HCT116 (cell line): ENCODE results near the gene AOAH. TPM values are rescaled to one million over a fixed set of nuclear protein-coding genes. Genes with fewer than 3 reads are reported as not detected.

Experiments
- ATAC-seq: fragments of 200-7000 bp; cut with Tn5 transposase; 2 replicates; pipeline ENCODE4 v1.9.1; 2020; ENCODE audit warnings: mild to moderate bottlenecking, moderate library complexity
- BruUV-seq: library from RNA; stranded (reverse); fragments of 400-500 nt; replicated peaks from 2 replicates; lab custom pipeline; 2021; lab: Mats Ljungman, UMichigan
- CTCF ChIA-PET: fragments of 300-600 bp; sonication (Branson Sonifier 250); formaldehyde crosslinking; loops from one replicate; lab custom pipeline; 2021; ENCODE audit warnings: antibody characterized with exemption; lab: Charles Lee
- POLR2A ChIA-PET: fragments of 300-600, 350-600 bp; sonication (Branson Sonifier 250); formaldehyde crosslinking; loops from one replicate; lab custom pipeline; 2021; ENCODE audit warnings: antibody characterized with exemption; lab: Charles Lee
- RAD21 ChIA-PET, 2 experiments: fragments of 300-600 bp; sonication (Branson Sonifier 250); formaldehyde crosslinking; loops; one replicate each; lab custom pipeline; 2023; ENCODE audit warnings: low total read pairs in 2 of 2; ENCODE audit not compliant: uncharacterized antibody in 2 of 2, unreplicated experiment in 2 of 2, low non-redundant PET in 1 of 2; lab: Charles Lee
- DNase-seq: peaks from one replicate; pipeline ENCODE4 v3.0.0-alpha.2; 2010; ENCODE audit warnings: low read depth, low spot score
- H2AFZ ChIP-seq: fragments of 200-600 bp; shearing (Covaris generic), sonication (generic); 2 replicates; pipeline ENCODE4 v1.6.1; 2017; ENCODE audit warnings: low read depth, mixed run types, mixed read lengths, antibody characterized with exemption, low read length; ENCODE audit not compliant: poor library complexity, severe bottlenecking
- H3K27ac ChIP-seq: 2 replicates; pipeline ENCODE4 v1.5.1; 2012; ENCODE audit warnings: low read depth, low read length
- H3K27me3 ChIP-seq: fragments of 200-600 bp; sonication (generic); 2 replicates; pipeline ENCODE4 v1.6.1; 2016; ENCODE audit warnings: mixed run types, low read length, mixed read lengths; ENCODE audit not compliant: insufficient read depth
- H3K36me3 ChIP-seq, 2 experiments: fragments of 200-500 bp in 1 of 2; fragments of 200-600 bp in 1 of 2; sonication (Bioruptor generic) in 1 of 2; sonication (generic) in 1 of 2; 2 replicates each; pipeline versions ENCODE4 v1.5.1 to v1.6.1; 2014 to 2016; ENCODE audit warnings: low read length in 2 of 2, inconsistent platforms in 1 of 2, mixed read lengths in 1 of 2, mixed run types in 1 of 2; ENCODE audit not compliant: insufficient read depth in 2 of 2, control insufficient read depth in 1 of 2
- H3K4me1 ChIP-seq, 2 experiments: fragments of 200-600 bp in 1 of 2; sonication (generic) in 1 of 2; 2 replicates each; pipeline versions ENCODE4 v1.5.1 to v1.6.1; 2012 to 2017; ENCODE audit warnings: low read length in 2 of 2, inconsistent platforms in 1 of 2, mild to moderate bottlenecking in 1 of 2, mixed read lengths in 1 of 2, mixed run types in 1 of 2, moderate library complexity in 1 of 2; ENCODE audit not compliant: insufficient read depth in 2 of 2, control insufficient read depth in 1 of 2
- H3K4me2 ChIP-seq: fragments of 200-600 bp; sonication (generic); 2 replicates; pipeline ENCODE4 v1.6.1; 2017; ENCODE audit warnings: mixed run types, low read length, mixed read lengths
- H3K4me3 ChIP-seq, 2 experiments: fragments of 200-600 bp in 1 of 2; sonication (generic) in 1 of 2; replicated peaks in 1 of 2; 2 replicates each; pipeline ENCODE4 v1.5.1; 2011 to 2016; ENCODE audit warnings: low read length in 2 of 2, control low read depth in 1 of 2, low read depth in 1 of 2, mild to moderate bottlenecking in 1 of 2, mixed read lengths in 1 of 2, mixed run types in 1 of 2
- H3K79me2 ChIP-seq: fragments of 200-600 bp; sonication (generic); 2 replicates; pipeline ENCODE4 v1.6.1; 2017; ENCODE audit warnings: mild to moderate bottlenecking, mixed run types, low read length, moderate library complexity, mixed read lengths; ENCODE audit not compliant: insufficient read depth
- H3K9ac ChIP-seq: fragments of 200-600 bp; sonication (generic); 2 replicates; pipeline ENCODE4 v1.6.1; 2016; ENCODE audit warnings: low read length, mixed read lengths
- H3K9me2 ChIP-seq: fragments of 200-600 bp; sonication (generic), shearing (Covaris generic); 2 replicates; pipeline ENCODE4 v1.6.1; 2017; ENCODE audit warnings: mixed run types, mild to moderate bottlenecking, moderate library complexity; ENCODE audit not compliant: insufficient read depth
- H3K9me3 ChIP-seq, 2 experiments: fragments of 200-500 bp in 1 of 2; fragments of 200-600 bp in 1 of 2; sonication (Bioruptor generic) in 1 of 2; sonication (generic) in 1 of 2; 2 replicates each; pipeline ENCODE4 v1.6.1; 2014 to 2017; ENCODE audit warnings: low read length in 2 of 2, mixed read lengths in 2 of 2, inconsistent platforms in 1 of 2, low read depth in 1 of 2, mild to moderate bottlenecking in 1 of 2, mixed run types in 1 of 2, moderate library complexity in 1 of 2; ENCODE audit not compliant: control insufficient read depth in 1 of 2, insufficient read depth in 1 of 2
- H4K20me1 ChIP-seq: fragments of 200-600 bp; sonication (generic), shearing (Covaris generic); 2 replicates; pipeline ENCODE4 v1.6.1; 2017; ENCODE audit warnings: mixed run types, mild to moderate bottlenecking, moderate library complexity; ENCODE audit not compliant: insufficient read depth
- CBX3 ChIP-seq: IDR thresholded peaks from 2 replicates; pipeline ENCODE4 v1.6.1; 2012; ENCODE audit warnings: low read depth
- CEBPB ChIP-seq: IDR thresholded peaks from 2 replicates; pipeline ENCODE4 v1.6.1; 2012; ENCODE audit warnings: low read depth
- EGR1 ChIP-seq: IDR thresholded peaks from 2 replicates; pipeline ENCODE4 v1.6.1; 2012; ENCODE audit warnings: low read depth
- ELF1 ChIP-seq: IDR thresholded peaks from 2 replicates; pipeline ENCODE4 v1.6.1; 2012; ENCODE audit warnings: low read depth, borderline replicate concordance
- EZH2 ChIP-seq: fragments of 200-600 bp; sonication (generic); IDR thresholded peaks from 2 replicates; pipeline ENCODE4 v1.6.1; 2017; ENCODE audit warnings: antibody characterized with exemption, mixed run types
- EZH2phosphoT487 ChIP-seq: fragments of 200-600 bp; IDR thresholded peaks from 2 replicates; pipeline ENCODE4 v1.6.1; 2018; ENCODE audit warnings: antibody characterized with exemption, borderline replicate concordance
- FOSL1 ChIP-seq: IDR thresholded peaks from 2 replicates; pipeline ENCODE4 v1.6.1; 2012; ENCODE audit warnings: low read depth
- JUND ChIP-seq: IDR thresholded peaks from 2 replicates; pipeline ENCODE4 v1.6.1; 2012
- POLR2AphosphoS5 ChIP-seq: IDR thresholded peaks from 2 replicates; pipeline ENCODE4 v1.6.1; 2011; ENCODE audit warnings: mild to moderate bottlenecking, low read depth, low read length, moderate library complexity
- RAD21 ChIP-seq: IDR thresholded peaks from 2 replicates; pipeline ENCODE4 v1.6.1; 2012; ENCODE audit warnings: low read depth, mild to moderate bottlenecking
- SRF ChIP-seq: IDR thresholded peaks from 2 replicates; pipeline ENCODE4 v1.6.1; 2012; ENCODE audit warnings: low read depth
- TCF7L2 ChIP-seq: IDR thresholded peaks from 2 replicates; pipeline ENCODE4 v1.7.0; 2011; ENCODE audit warnings: borderline replicate concordance, inconsistent platforms; ENCODE audit not compliant: insufficient read depth, insufficient read length; ENCODE audit errors: extremely low read depth
- ZBTB33 ChIP-seq: IDR thresholded peaks from 2 replicates; pipeline ENCODE4 v1.6.1; 2011; ENCODE audit warnings: mild to moderate bottlenecking, low read length, moderate library complexity; ENCODE audit not compliant: insufficient replicate concordance; ENCODE audit errors: extremely low read depth
- intact Hi-C: fragments of 100-400 bp; cut with micrococcal nuclease; formaldehyde crosslinking; loops from 2 replicates; pipeline ENCODE4 v1.10.0; 2022
- total RNA-seq: library from RNA; stranded (reverse); gene quantifications from one replicate; pipeline ENCODE4 v1.2.1, GENCODE V29; 2021; ENCODE audit not compliant: unreplicated experiment
- TF ChIP-seq, protein P1 (sequence below): IDR thresholded peaks from 2 replicates; pipeline ENCODE4 v1.6.1; 2012

Gene AOAH
- total RNA-seq, 1 experiment from 2014 or later: 1.1 TPM

GRCh38 chr7:36730046-36730445, 5.8 kb upstream of the AOAH start:
- ATAC-seq (no peak), DNase-seq (no peak)
- H4K20me1 ChIP-seq: no peaks in the 10 kb centered on the region
- H3K27ac ChIP-seq: no peak overlapping the region
- no peak overlapping the region for H3K4me3 ChIP-seq
- H3K27me3 ChIP-seq: no peaks in the 10 kb centered on the region
- H3K9ac ChIP-seq: no peak overlapping the region
- H3K36me3 ChIP-seq: no peaks in the 10 kb centered on the region
- no peak overlapping the region for H3K4me2 ChIP-seq
- no peaks in the 10 kb centered on the region for H3K79me2 ChIP-seq
- ChIA-PET RAD21 (no interaction called here), POLR2A (no interaction called here), CTCF (no interaction called here)
- BruUV-seq: no TSS peak
- no peaks in the 10 kb centered on the region for H3K4me1 ChIP-seq
- H2AFZ ChIP-seq: no peak overlapping the region
- intact Hi-C loops: no loop called here
- TF ChIP-seq JUND (no peak), FOSL1 (no peak), ELF1 (no peak), EZH2phosphoT487 (no peak), RAD21 (no peak), TCF7L2 (no peak), EGR1 (no peak), EZH2 (no peak)
- TF ChIP-seq, protein P1, sequence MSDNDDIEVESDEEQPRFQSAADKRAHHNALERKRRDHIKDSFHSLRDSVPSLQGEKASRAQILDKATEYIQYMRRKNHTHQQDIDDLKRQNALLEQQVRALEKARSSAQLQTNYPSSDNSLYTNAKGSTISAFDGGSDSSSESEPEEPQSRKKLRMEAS: no peak
- H3K9me2 ChIP-seq: no peaks in the 10 kb centered on the region
- no peaks in the 10 kb centered on the region for H3K9me3 ChIP-seq

GRCh38 chr7:36728143-36728542, 3.8 kb upstream of the AOAH start:
- no TSS peak for BruUV-seq
- no peaks in the 10 kb centered on the region for H3K36me3 ChIP-seq
- CTCF ChIA-PET: no interaction called here

More at GRCh38 chr7:36728143-36728542, 3.8 kb upstream of the AOAH start:
- Histone ChIP-seq H3K79me2 (no peaks in the 10 kb centered on the region), H3K4me2 (no peak overlapping the region), H3K4me3 (no peak overlapping the region), H2AFZ (no peak overlapping the region), H3K27me3 (no peaks in the 10 kb centered on the region), H3K4me1 (no peaks in the 10 kb centered on the region), H3K9me3 (no peaks in the 10 kb centered on the region), H3K9me2 (no peaks in the 10 kb centered on the region), H3K9ac (no peak overlapping the region), H3K27ac (no peak overlapping the region), H4K20me1 (no peaks in the 10 kb centered on the region)
- ATAC-seq (no peak), DNase-seq (no peak)
- intact Hi-C loops: no loop called here
- POLR2A ChIA-PET: no interaction called here
- RAD21 ChIA-PET: no interaction called here
- TF ChIP-seq CEBPB: no peak
- TF ChIP-seq ZBTB33: no peak
- TF ChIP-seq SRF: no peak
- no peak for TF ChIP-seq CBX3
- TF ChIP-seq POLR2AphosphoS5: no peak
